DOHH2 (cell line): ENCODE data around the gene GNPTAB.

ENCODE experiments used
- H3F3A ChIP-seq: fragments of 200-600 bp; sonication (generic), shearing (Covaris generic); 2 replicates; pipeline ENCODE4 v1.6.0; 2016; ENCODE audit warnings: antibody characterized with exemption, mild to moderate bottlenecking; ENCODE audit not compliant: control insufficient read depth, insufficient read depth
- H3K27ac ChIP-seq: fragments of 200-600 bp; sonication (generic); 2 replicates; pipeline ENCODE4 v1.5.1; 2014; ENCODE audit warnings: low read depth, mild to moderate bottlenecking, low read length, moderate library complexity
- H3K27me3 ChIP-seq: fragments of 200-600 bp; sonication (generic); 2 replicates; pipeline ENCODE4 v1.6.1; 2014; ENCODE audit warnings: mild to moderate bottlenecking, low read length, mixed read lengths; ENCODE audit not compliant: control insufficient read depth
- H3K36me3 ChIP-seq: fragments of 200-600 bp; sonication (generic); 2 replicates; pipeline ENCODE4 v1.6.1; 2014; ENCODE audit warnings: mild to moderate bottlenecking, low read length, moderate library complexity, mixed read lengths; ENCODE audit not compliant: control insufficient read depth
- H3K4me1 ChIP-seq: fragments of 200-600 bp; sonication (generic); 2 replicates; pipeline ENCODE4 v1.6.1; 2014; ENCODE audit warnings: mild to moderate bottlenecking, low read length, mixed read lengths; ENCODE audit not compliant: control insufficient read depth
- H3K4me2 ChIP-seq: fragments of 200-600 bp; sonication (generic); 2 replicates; pipeline ENCODE4 v1.6.0; 2014; ENCODE audit warnings: mild to moderate bottlenecking, low read length, moderate library complexity
- H3K4me3 ChIP-seq: fragments of 200-600 bp; sonication (generic); 2 replicates; pipeline ENCODE4 v1.5.1; 2014; ENCODE audit warnings: mild to moderate bottlenecking, low read length, mixed read lengths
- H3K79me2 ChIP-seq: fragments of 200-600 bp; sonication (generic); 2 replicates; pipeline ENCODE4 v1.6.1; 2014; ENCODE audit warnings: mild to moderate bottlenecking, low read length, mixed read lengths; ENCODE audit not compliant: control insufficient read depth
- H3K9me2 ChIP-seq: fragments of 200-600 bp; sonication (generic); replicated peaks from 2 replicates; pipeline ENCODE4 v1.6.1; 2014; ENCODE audit warnings: mild to moderate bottlenecking, low read length, mixed read lengths; ENCODE audit not compliant: control insufficient read depth
- H3K9me3 ChIP-seq: fragments of 200-600 bp; sonication (generic); 2 replicates; pipeline ENCODE4 v1.6.1; 2014; ENCODE audit warnings: antibody characterized with exemption, low read length, mixed read lengths; ENCODE audit not compliant: control insufficient read depth, insufficient read depth
- H4K20me1 ChIP-seq: fragments of 200-600 bp; sonication (generic); 2 replicates; pipeline ENCODE4 v1.6.0; 2014; ENCODE audit warnings: low read depth, mild to moderate bottlenecking, antibody characterized with exemption, low read length, moderate library complexity; ENCODE audit not compliant: control insufficient read depth, insufficient read depth
- EZH2phosphoT487 ChIP-seq: fragments of 200-600 bp; sonication (generic); IDR thresholded peaks from 2 replicates; pipeline ENCODE4 v1.6.1; 2017; ENCODE audit warnings: borderline replicate concordance, mild to moderate bottlenecking, antibody characterized with exemption, low read length, moderate library complexity, mixed read lengths
- TF ChIP-seq, protein P1 (sequence below): fragments of 200-600 bp; sonication (generic); IDR thresholded peaks from one replicate; pipeline ENCODE4 v1.5.1; 2014; ENCODE audit warnings: antibody characterized with exemption, mild to moderate bottlenecking, low read depth, low read length; ENCODE audit not compliant: poor library complexity, severe bottlenecking

GNPTAB gene

DNA sequence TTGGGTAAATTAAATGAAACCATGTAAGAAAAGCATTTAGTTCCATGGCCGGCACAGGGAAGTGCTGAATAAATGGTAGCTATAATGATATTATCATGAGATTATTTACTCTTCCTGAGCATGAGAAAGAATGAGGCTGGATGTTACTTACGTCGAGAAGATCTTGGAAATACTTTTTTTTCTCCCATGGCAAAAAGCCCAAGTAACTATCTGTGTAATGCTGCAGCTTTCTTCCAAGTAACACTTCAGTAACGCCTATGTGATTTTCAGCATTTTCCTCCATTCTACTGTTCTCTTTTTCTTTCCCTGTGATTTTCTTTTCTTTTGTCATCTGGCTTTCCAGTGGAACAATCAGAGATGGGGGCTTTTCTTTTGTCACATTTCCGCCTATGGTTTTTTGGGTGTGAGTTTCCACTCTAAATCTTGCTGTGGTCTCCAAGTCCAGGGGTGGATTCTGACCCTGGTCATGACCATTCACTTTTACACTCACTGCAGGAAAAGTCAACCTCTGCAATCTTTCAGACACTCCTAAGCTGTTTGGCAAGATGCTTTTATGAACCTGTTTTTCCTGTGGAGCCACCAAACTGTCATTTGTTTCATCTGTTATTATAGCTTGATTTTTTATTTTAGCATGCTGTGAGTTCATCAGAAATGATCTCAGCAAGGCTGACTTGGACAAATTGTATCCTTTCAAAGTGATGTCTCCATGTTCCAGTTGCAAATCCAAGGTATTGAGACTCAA is 66.5 kb downstream of the GNPTAB start:
- no peak overlapping the region for H3K4me3 ChIP-seq
- H3K4me1 ChIP-seq: peaks cover 8% of the 10 kb centered on the region
- no peaks in the 10 kb centered on the region for H3K9me2 ChIP-seq
- H3K79me2 ChIP-seq: no peaks in the 10 kb centered on the region
- no peaks in the 10 kb centered on the region for H4K20me1 ChIP-seq
- TF ChIP-seq EZH2phosphoT487: no peak
- TF ChIP-seq, protein P1, sequence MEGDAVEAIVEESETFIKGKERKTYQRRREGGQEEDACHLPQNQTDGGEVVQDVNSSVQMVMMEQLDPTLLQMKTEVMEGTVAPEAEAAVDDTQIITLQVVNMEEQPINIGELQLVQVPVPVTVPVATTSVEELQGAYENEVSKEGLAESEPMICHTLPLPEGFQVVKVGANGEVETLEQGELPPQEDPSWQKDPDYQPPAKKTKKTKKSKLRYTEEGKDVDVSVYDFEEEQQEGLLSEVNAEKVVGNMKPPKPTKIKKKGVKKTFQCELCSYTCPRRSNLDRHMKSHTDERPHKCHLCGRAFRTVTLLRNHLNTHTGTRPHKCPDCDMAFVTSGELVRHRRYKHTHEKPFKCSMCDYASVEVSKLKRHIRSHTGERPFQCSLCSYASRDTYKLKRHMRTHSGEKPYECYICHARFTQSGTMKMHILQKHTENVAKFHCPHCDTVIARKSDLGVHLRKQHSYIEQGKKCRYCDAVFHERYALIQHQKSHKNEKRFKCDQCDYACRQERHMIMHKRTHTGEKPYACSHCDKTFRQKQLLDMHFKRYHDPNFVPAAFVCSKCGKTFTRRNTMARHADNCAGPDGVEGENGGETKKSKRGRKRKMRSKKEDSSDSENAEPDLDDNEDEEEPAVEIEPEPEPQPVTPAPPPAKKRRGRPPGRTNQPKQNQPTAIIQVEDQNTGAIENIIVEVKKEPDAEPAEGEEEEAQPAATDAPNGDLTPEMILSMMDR: no peak
- H3K27ac ChIP-seq: no peak overlapping the region
- H3K36me3 ChIP-seq: peaks cover 11% of the 10 kb centered on the region
- H3K27me3 ChIP-seq: no peaks in the 10 kb centered on the region
- H3K9me3 ChIP-seq: no peaks in the 10 kb centered on the region
- no peak overlapping the region for H3K4me2 ChIP-seq
- no peaks in the 10 kb centered on the region; the same call in 1 of the 2 replicates for H3F3A ChIP-seq

DNA sequence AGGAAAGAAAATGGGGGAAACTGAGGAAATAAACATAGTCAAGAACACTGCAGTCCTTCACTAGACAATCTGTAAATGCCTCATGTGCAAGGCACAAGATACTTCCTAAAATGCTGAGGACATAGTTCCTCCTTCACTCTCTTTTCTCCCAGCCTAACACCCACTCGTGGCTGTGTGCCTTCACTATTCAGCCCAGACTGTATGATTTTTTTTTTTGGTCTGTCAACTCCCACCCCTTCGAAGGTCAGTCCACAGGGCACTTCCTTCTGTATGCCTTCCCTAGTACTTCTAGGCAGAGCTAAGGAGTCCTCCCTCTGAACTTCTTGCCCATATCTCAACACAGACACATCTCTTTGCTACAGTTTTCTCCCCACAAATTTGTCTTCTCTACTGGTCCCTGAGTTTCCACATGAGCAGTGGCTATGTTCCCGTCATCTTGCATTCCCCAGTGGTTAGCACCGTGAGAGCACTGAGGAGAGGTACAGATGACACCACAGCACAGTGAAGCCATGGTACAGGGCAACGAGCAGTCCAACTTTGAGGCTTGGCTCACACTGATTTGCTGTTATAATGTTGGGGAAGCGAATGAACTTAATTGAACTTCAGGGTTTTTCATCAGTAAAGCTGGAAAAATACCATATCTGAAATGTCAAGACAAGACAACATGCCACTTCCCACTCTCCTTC is 67.4 kb downstream of the GNPTAB start:
- Histone ChIP-seq H3K27me3 (no peaks in the 10 kb centered on the region), H3K79me2 (no peaks in the 10 kb centered on the region), H3K9me3 (no peaks in the 10 kb centered on the region), H4K20me1 (no peaks in the 10 kb centered on the region), H3K27ac (no peak overlapping the region), H3K4me1 (peaks cover 8% of the 10 kb centered on the region), H3F3A (no peaks in the 10 kb centered on the region; the same call in 1 of the 2 replicates), H3K36me3 (peaks cover 14% of the 10 kb centered on the region), H3K4me2 (no peak overlapping the region), H3K9me2 (no peaks in the 10 kb centered on the region), H3K4me3 (no peak overlapping the region)
- TF ChIP-seq EZH2phosphoT487: no peak
- TF ChIP-seq, protein P1: no peak

DNA sequence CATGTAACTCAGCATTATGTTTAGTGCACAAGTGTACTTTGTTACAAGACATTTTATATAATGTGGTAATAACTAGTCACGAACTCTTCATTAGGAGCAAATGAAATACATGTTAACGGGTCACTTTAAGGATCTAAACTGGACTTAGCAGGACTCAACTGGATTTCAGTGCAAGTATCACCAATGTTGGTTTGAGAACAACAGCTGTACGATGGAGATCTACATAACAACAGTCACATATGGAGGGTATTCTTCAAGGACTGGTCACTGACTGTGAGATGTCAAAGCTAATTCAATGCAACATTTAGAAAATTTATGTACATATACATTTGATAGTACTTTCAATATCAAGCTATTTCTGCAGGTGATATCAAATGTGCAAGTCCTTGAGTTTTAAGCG is 69.0 kb downstream of the GNPTAB start:
- no peaks in the 10 kb centered on the region for H3K9me3 ChIP-seq
- no peak for TF ChIP-seq EZH2phosphoT487
- TF ChIP-seq, protein P1: no peak
- peaks cover 8% of the 10 kb centered on the region for H3K4me1 ChIP-seq
- no peaks in the 10 kb centered on the region; the same call in 1 of the 2 replicates for H3F3A ChIP-seq
- H3K4me2 ChIP-seq: no peak overlapping the region
- no peaks in the 10 kb centered on the region for H3K27me3 ChIP-seq
- no peaks in the 10 kb centered on the region for H3K79me2 ChIP-seq
- H3K36me3 ChIP-seq: peaks cover 14% of the 10 kb centered on the region
- no peak overlapping the region for H3K4me3 ChIP-seq
- H3K27ac ChIP-seq: no peak overlapping the region
- H3K9me2 ChIP-seq: no peaks in the 10 kb centered on the region
- H4K20me1 ChIP-seq: no peaks in the 10 kb centered on the region
